A673 (cell line): Measurements from ENCODE around the gene RAB17.

Source experiments
- CTCF ChIP-seq: fragments of 300-800, 200-600 bp; sonication (generic); conservative IDR thresholded peaks from 2 replicates; pipeline ENCODE4 v1.5.1; 2017; ENCODE audit warnings: low read depth, mild to moderate bottlenecking, antibody characterized with exemption, low read length, moderate library complexity, mixed read lengths
- EZH2 ChIP-seq: fragments of 200-600 bp; sonication (generic); IDR thresholded peaks from 2 replicates; pipeline ENCODE4 v1.6.1; 2017; ENCODE audit warnings: borderline replicate concordance, low read depth, mild to moderate bottlenecking, mixed read lengths, antibody characterized with exemption, low read length; ENCODE audit not compliant: poor library complexity, severe bottlenecking

- no peak for TF ChIP-seq CTCF
- TF ChIP-seq EZH2, result no peak
Observed at GRCh38 chr2:237616734-237617586, 26.4 kb upstream of the RAB17 start.
